Measurements from ENCODE around the gene BAIAP2L1.
A peak's percentile ranks its signal among the peaks of the same experiment; 100 is the strongest.

BAIAP2L1 gene

DNA sequence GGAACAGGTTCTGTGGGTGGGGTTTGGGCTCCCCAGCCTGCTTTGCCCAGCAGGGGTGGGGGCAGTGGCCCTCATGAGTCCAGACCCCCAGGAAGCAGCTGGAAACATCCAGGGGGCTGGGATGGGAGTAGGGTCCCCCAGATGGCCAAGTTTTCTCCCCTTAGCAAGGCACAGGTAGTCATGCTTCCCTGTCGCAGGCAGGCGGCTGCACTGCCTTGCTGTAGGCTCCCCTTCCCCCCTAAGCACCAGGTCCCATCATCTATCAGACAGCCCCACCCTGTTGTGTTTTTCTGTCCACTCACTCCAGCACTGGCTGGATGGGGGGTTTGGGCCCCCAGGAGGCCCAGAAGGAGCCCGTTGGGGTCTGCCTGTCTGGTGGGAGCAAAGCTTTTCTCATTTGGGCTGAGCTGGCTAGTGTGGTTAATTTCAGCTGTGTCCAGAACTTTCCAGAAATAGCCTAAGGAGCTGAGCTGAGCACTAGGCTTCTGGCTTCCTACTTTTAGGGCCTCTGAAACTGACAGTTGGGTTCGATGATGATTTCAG, 111.5 kb downstream of the BAIAP2L1 start:
- DNase-seq (ENCODE audit: low spot score): no peak

DNA sequence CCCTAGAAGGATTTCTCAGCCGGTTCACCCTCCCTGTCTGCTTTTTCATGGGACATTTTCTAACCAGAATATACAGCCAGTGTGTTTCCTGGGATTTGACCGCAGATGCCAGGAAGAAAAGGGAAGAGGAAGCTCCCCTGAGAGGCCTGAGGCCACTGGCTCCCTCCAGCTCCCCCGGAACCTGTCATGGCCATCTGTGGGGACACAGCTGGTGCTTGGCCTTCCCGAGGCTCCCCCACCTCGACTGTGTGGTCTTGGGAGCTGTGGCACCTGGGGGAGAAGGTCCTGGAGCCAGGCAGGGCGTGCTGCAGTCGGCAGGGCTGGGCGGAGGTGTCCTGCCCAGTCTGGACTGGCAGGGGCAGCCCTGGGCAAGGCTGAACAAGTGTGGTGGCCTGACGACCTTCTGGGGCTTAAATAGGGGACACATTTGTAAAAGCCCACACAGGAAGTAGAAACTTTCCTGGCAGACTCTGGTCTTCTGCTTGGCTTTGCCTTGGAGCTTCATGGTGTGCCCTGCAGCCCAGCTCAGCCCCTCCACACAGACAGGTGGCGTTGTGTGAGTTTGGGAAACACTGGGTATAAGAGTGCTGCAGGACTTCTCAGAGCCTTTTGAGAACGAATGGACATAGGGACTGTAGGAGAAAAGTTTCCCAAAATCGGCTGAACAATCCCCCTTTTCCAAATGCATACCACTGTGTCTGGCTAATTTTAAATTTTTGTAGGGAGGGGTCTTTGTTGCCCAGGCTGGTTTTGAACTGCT, 112.6 kb downstream of the BAIAP2L1 start:
- ChIA-PET CTCF (interaction anchor here (0.7 to 0.9 kb wide), 3 partner anchors 113 to 143 kb away, joined by 3 to 7 read pairs (median 5); partner anchors contain the start of gene BAIAP2L1), POLR2A (ENCODE audit: low non-redundant PET) (interaction anchor here (1.0 kb wide), 1 partner anchor 113 kb away, joined by 4 read pairs; the partner anchor contains the start of gene BAIAP2L1)
- peak overlapping the region; percentile 97 for H3K27ac ChIP-seq
- TF ChIP-seq CTCF (conservative IDR thresholded peaks at IDR 0.05; ENCODE audit: low read depth): no peak
- DNase-seq (ENCODE audit: low spot score): no peak

More for the DNA sequence above, 111.5 kb downstream of the BAIAP2L1 start:
- no peak for TF ChIP-seq CTCF (conservative IDR thresholded peaks at IDR 0.05; ENCODE audit: low read depth)
- peak overlapping the region; percentile 97 for H3K27ac ChIP-seq
- ChIA-PET POLR2A (ENCODE audit: low non-redundant PET) (no interaction called here), CTCF (no interaction called here)

DNA sequence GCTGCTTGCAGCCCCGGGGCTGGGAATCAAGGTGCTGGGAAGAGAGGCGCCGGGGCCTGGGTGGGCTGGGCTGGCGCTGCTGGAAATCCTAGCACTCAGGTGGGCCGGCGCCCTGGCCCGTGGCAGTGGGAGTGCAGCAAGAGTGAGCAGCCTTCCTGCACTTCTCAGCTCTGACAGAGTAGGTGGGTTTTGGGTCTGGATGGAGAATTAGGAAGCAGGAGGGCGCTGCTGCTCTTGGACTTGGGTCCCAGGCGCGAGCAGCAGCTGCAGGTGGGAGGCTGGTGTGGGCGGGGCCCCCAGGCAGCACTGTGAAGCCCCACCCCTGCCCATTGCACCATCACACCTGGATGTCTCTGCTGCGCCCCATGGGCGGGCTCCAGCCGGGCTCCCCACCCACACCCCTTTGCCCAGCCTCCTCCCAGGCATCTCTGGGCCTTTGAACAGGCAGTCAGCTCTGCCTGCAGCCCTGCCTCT, 113.4 kb downstream of the BAIAP2L1 start:
- TF ChIP-seq CTCF (conservative IDR thresholded peaks at IDR 0.05; ENCODE audit: low read depth): no peak
- POLR2A ChIA-PET (ENCODE audit: low non-redundant PET): interaction anchor here (1.0 kb wide), 1 partner anchor 114 kb away, joined by 4 read pairs; the partner anchor contains the start of gene BAIAP2L1
- H3K27ac ChIP-seq: peak overlapping the region; percentile 97
- CTCF ChIA-PET: interaction anchor here (0.6 to 0.9 kb wide), 4 partner anchors 82 to 131 kb away, joined by 3 to 7 read pairs (median 3); partner anchors contain the start of gene BAIAP2L1
- peak; percentile 93 for DNase-seq (ENCODE audit: low spot score)

DNA sequence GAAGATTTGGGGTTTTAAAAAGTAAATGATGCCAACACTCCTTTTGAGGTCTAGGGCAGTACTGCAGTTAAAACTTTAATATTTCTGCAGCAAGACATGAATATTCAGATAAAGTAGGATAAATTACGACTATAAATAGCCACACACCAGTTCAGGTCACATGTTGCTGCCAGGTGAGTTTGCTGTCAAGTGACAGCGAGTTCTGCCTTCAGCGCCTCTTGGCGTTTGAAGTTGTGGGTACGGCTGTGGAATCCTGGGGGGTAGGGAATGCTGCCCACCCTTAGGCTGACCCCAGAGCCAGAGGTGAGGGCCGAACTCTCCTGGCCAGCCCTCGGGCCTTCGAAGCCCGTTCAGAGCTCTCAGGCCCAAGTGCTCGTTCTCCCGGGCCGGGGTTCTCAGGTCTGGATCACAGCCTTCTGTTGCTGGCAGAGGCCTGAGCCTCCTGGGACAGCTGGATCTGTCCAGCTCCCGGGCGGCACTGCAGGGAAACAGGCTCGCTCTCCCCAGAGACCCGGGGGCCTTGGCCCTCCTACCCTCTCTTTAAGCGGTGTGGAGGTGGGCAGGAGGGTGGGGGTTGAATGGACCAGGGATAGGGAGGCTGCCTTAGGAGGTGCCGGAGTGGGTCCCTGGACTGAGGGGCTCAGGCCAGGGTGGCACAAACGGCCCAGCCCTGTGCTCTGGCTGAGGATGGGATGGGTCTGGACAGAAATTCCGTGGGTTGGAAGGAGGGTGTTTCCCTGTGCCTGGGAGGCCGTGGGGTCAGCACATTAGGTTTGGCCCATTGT, 114.0 kb downstream of the BAIAP2L1 start:
- CTCF ChIA-PET: interaction anchor here (0.6 to 0.9 kb wide), 4 partner anchors 83 to 227 kb away, joined by 3 to 7 read pairs (median 3); partner anchors contain the start of gene BAIAP2L1
- DNase-seq (ENCODE audit: low spot score): no peak
- POLR2A ChIA-PET (ENCODE audit: low non-redundant PET): interaction anchor here (0.5 to 1.0 kb wide), 2 partner anchors 114 to 150 kb away, joined by 3 to 4 read pairs; partner anchors contain the start of gene BAIAP2L1
- no peak for TF ChIP-seq CTCF (conservative IDR thresholded peaks at IDR 0.05; ENCODE audit: low read depth)
- peak overlapping the region; percentile 97 for H3K27ac ChIP-seq

DNA sequence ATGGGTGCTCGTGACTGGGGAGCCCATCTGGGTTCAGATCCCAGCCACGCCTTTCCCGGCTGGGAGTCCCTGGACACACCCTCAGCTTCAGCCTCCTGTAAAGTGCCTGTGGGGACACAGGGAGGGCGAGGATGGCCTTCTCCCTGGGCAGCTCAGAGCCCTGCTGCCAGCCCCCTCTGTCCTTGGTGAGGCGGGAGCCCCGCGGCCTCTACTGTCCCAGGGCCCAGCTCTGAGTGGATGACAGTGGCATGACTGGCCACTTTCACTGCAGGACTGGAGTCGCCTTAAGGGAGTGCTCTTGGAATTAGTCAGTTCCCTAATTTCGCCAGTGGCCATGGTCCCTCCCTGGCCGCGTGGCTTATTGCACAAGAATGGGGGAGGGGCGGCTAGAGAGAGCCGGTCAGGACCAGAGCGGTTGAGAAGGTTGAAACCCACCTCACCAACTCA, 114.8 kb downstream of the BAIAP2L1 start:
- peak; percentile 67 for DNase-seq (ENCODE audit: low spot score)
- ChIA-PET POLR2A (ENCODE audit: low non-redundant PET) (interaction anchor here (1.0 kb wide), 1 partner anchor 115 kb away, joined by 3 read pairs; the partner anchor contains the start of gene BAIAP2L1), CTCF (interaction anchor here (0.9 to 1.8 kb wide), 2 partner anchors 8 to 115 kb away, joined by 4 to 7 read pairs; partner anchors contain the start of gene BAIAP2L1)
- peak overlapping the region; percentile 97 for H3K27ac ChIP-seq
- no peak for TF ChIP-seq CTCF (conservative IDR thresholded peaks at IDR 0.05; ENCODE audit: low read depth)
